Upper lobe of left lung (tissue), 4 donors: ENCODE results near the gene VKORC1.

Experiments used
- CTCF ChIP-seq, 6 experiments: fragments of 450-650 bp in 4 of 6; fragments of 200-600 bp in 2 of 6; sonication (generic) in 2 of 6; IDR thresholded peaks; one replicate each; pipeline ENCODE4 v1.5.1; 2016 to 2019; ENCODE audit warnings: antibody characterized with exemption in 6 of 6
- EP300 ChIP-seq, 4 donors: sonication (generic); formaldehyde crosslinking; IDR thresholded peaks; one replicate each; pipeline ENCODE4 v1.5.1; 2017; ENCODE audit warnings: antibody characterized with exemption in 4 of 4, control low read depth in 2 of 4
- POLR2A ChIP-seq, 4 donors: fragments of 450-650 bp; IDR thresholded peaks; one replicate each; pipeline ENCODE4 v1.5.1; 2016 to 2017; ENCODE audit warnings: antibody characterized with exemption in 4 of 4, mild to moderate bottlenecking in 2 of 4

- no peak for TF ChIP-seq POLR2A (IDR thresholded peaks at IDR 0.05)
- TF ChIP-seq CTCF (IDR thresholded peaks at IDR 0.05): no peak
- TF ChIP-seq EP300 (IDR thresholded peaks at IDR 0.05): no peak
Observed at GRCh38 chr16:31143011-31143693, 48.6 kb upstream of the VKORC1 start.
